HCT116 (cell line): ENCODE results near the gene PEX11G. TPM values are rescaled to one million over a fixed set of nuclear protein-coding genes. Genes with fewer than 3 reads are reported as not detected.

ENCODE experiments used
- ATAC-seq: fragments of 200-7000 bp; cut with Tn5 transposase; 2 replicates; pipeline ENCODE4 v1.9.1; 2020; ENCODE audit warnings: mild to moderate bottlenecking, moderate library complexity
- BruUV-seq: library from RNA; stranded (reverse); fragments of 400-500 nt; replicated peaks from 2 replicates; lab custom pipeline; 2021; lab: Mats Ljungman, UMichigan
- CTCF ChIA-PET: fragments of 300-600 bp; sonication (Branson Sonifier 250); formaldehyde crosslinking; loops from one replicate; lab custom pipeline; 2021; ENCODE audit warnings: antibody characterized with exemption; lab: Charles Lee
- POLR2A ChIA-PET: fragments of 300-600, 350-600 bp; sonication (Branson Sonifier 250); formaldehyde crosslinking; loops from one replicate; lab custom pipeline; 2021; ENCODE audit warnings: antibody characterized with exemption; lab: Charles Lee
- RAD21 ChIA-PET, 2 experiments: fragments of 300-600 bp; sonication (Branson Sonifier 250); formaldehyde crosslinking; loops; one replicate each; lab custom pipeline; 2023; ENCODE audit warnings: low total read pairs in 2 of 2; ENCODE audit not compliant: uncharacterized antibody in 2 of 2, unreplicated experiment in 2 of 2, low non-redundant PET in 1 of 2; lab: Charles Lee
- DNase-seq: peaks from one replicate; pipeline ENCODE4 v3.0.0-alpha.2; 2010; ENCODE audit warnings: low read depth, low spot score
- H2AFZ ChIP-seq: fragments of 200-600 bp; shearing (Covaris generic), sonication (generic); 2 replicates; pipeline ENCODE4 v1.6.1; 2017; ENCODE audit warnings: low read depth, mixed run types, mixed read lengths, antibody characterized with exemption, low read length; ENCODE audit not compliant: poor library complexity, severe bottlenecking
- H3K27ac ChIP-seq: 2 replicates; pipeline ENCODE4 v1.5.1; 2012; ENCODE audit warnings: low read depth, low read length
- H3K27me3 ChIP-seq: fragments of 200-600 bp; sonication (generic); 2 replicates; pipeline ENCODE4 v1.6.1; 2016; ENCODE audit warnings: mixed run types, low read length, mixed read lengths; ENCODE audit not compliant: insufficient read depth
- H3K36me3 ChIP-seq, 2 experiments: fragments of 200-500 bp in 1 of 2; fragments of 200-600 bp in 1 of 2; sonication (Bioruptor generic) in 1 of 2; sonication (generic) in 1 of 2; 2 replicates each; pipeline versions ENCODE4 v1.5.1 to v1.6.1; 2014 to 2016; ENCODE audit warnings: low read length in 2 of 2, inconsistent platforms in 1 of 2, mixed read lengths in 1 of 2, mixed run types in 1 of 2; ENCODE audit not compliant: insufficient read depth in 2 of 2, control insufficient read depth in 1 of 2
- H3K4me1 ChIP-seq, 2 experiments: fragments of 200-600 bp in 1 of 2; sonication (generic) in 1 of 2; 2 replicates each; pipeline versions ENCODE4 v1.5.1 to v1.6.1; 2012 to 2017; ENCODE audit warnings: low read length in 2 of 2, inconsistent platforms in 1 of 2, mild to moderate bottlenecking in 1 of 2, mixed read lengths in 1 of 2, mixed run types in 1 of 2, moderate library complexity in 1 of 2; ENCODE audit not compliant: insufficient read depth in 2 of 2, control insufficient read depth in 1 of 2
- H3K4me2 ChIP-seq: fragments of 200-600 bp; sonication (generic); 2 replicates; pipeline ENCODE4 v1.6.1; 2017; ENCODE audit warnings: mixed run types, low read length, mixed read lengths
- H3K4me3 ChIP-seq, 2 experiments: fragments of 200-600 bp in 1 of 2; sonication (generic) in 1 of 2; replicated peaks in 1 of 2; 2 replicates each; pipeline ENCODE4 v1.5.1; 2011 to 2016; ENCODE audit warnings: low read length in 2 of 2, control low read depth in 1 of 2, low read depth in 1 of 2, mild to moderate bottlenecking in 1 of 2, mixed read lengths in 1 of 2, mixed run types in 1 of 2
- H3K79me2 ChIP-seq: fragments of 200-600 bp; sonication (generic); 2 replicates; pipeline ENCODE4 v1.6.1; 2017; ENCODE audit warnings: mild to moderate bottlenecking, mixed run types, low read length, moderate library complexity, mixed read lengths; ENCODE audit not compliant: insufficient read depth
- H3K9ac ChIP-seq: fragments of 200-600 bp; sonication (generic); 2 replicates; pipeline ENCODE4 v1.6.1; 2016; ENCODE audit warnings: low read length, mixed read lengths
- H3K9me2 ChIP-seq: fragments of 200-600 bp; sonication (generic), shearing (Covaris generic); 2 replicates; pipeline ENCODE4 v1.6.1; 2017; ENCODE audit warnings: mixed run types, mild to moderate bottlenecking, moderate library complexity; ENCODE audit not compliant: insufficient read depth
- H3K9me3 ChIP-seq, 2 experiments: fragments of 200-500 bp in 1 of 2; fragments of 200-600 bp in 1 of 2; sonication (Bioruptor generic) in 1 of 2; sonication (generic) in 1 of 2; 2 replicates each; pipeline ENCODE4 v1.6.1; 2014 to 2017; ENCODE audit warnings: low read length in 2 of 2, mixed read lengths in 2 of 2, inconsistent platforms in 1 of 2, low read depth in 1 of 2, mild to moderate bottlenecking in 1 of 2, mixed run types in 1 of 2, moderate library complexity in 1 of 2; ENCODE audit not compliant: control insufficient read depth in 1 of 2, insufficient read depth in 1 of 2
- H4K20me1 ChIP-seq: fragments of 200-600 bp; sonication (generic), shearing (Covaris generic); 2 replicates; pipeline ENCODE4 v1.6.1; 2017; ENCODE audit warnings: mixed run types, mild to moderate bottlenecking, moderate library complexity; ENCODE audit not compliant: insufficient read depth
- ELF1 ChIP-seq: IDR thresholded peaks from 2 replicates; pipeline ENCODE4 v1.6.1; 2012; ENCODE audit warnings: low read depth, borderline replicate concordance
- FOSL1 ChIP-seq: IDR thresholded peaks from 2 replicates; pipeline ENCODE4 v1.6.1; 2012; ENCODE audit warnings: low read depth
- JUND ChIP-seq: IDR thresholded peaks from 2 replicates; pipeline ENCODE4 v1.6.1; 2012
- POLR2A ChIP-seq: IDR thresholded peaks from 2 replicates; pipeline ENCODE4 v1.7.0; 2011; ENCODE audit warnings: borderline replicate concordance; ENCODE audit not compliant: insufficient read depth, insufficient read length; ENCODE audit errors: extremely low read depth
- SIN3A ChIP-seq: IDR thresholded peaks from 2 replicates; pipeline ENCODE4 v1.6.1; 2012; ENCODE audit warnings: low read depth
- ZFX ChIP-seq: fragments of 450-650 bp; IDR thresholded peaks from 2 replicates; pipeline ENCODE4 v1.6.1; 2017
- ZNF274 ChIP-seq: fragments of 200-500 bp; sonication (Bioruptor generic); IDR thresholded peaks from 2 replicates; pipeline ENCODE4 v1.6.1; 2014; ENCODE audit warnings: mild to moderate bottlenecking, low read depth, low read length, inconsistent platforms
- intact Hi-C: fragments of 100-400 bp; cut with micrococcal nuclease; formaldehyde crosslinking; loops from 2 replicates; pipeline ENCODE4 v1.10.0; 2022
- total RNA-seq: library from RNA; stranded (reverse); gene quantifications from one replicate; pipeline ENCODE4 v1.2.1, GENCODE V29; 2021; ENCODE audit not compliant: unreplicated experiment
- TF ChIP-seq, protein P1 (sequence below): IDR thresholded peaks from 2 replicates; pipeline ENCODE4 v1.6.1; 2012
- TF ChIP-seq, protein P2 (sequence below): IDR thresholded peaks from 2 replicates; pipeline ENCODE4 v1.6.1; 2011; ENCODE audit warnings: mild to moderate bottlenecking, low read length, moderate library complexity; ENCODE audit not compliant: insufficient replicate concordance; ENCODE audit errors: extremely low read depth

Gene PEX11G
- total RNA-seq, 1 experiment from 2014 or later: 6.4 TPM

DNA sequence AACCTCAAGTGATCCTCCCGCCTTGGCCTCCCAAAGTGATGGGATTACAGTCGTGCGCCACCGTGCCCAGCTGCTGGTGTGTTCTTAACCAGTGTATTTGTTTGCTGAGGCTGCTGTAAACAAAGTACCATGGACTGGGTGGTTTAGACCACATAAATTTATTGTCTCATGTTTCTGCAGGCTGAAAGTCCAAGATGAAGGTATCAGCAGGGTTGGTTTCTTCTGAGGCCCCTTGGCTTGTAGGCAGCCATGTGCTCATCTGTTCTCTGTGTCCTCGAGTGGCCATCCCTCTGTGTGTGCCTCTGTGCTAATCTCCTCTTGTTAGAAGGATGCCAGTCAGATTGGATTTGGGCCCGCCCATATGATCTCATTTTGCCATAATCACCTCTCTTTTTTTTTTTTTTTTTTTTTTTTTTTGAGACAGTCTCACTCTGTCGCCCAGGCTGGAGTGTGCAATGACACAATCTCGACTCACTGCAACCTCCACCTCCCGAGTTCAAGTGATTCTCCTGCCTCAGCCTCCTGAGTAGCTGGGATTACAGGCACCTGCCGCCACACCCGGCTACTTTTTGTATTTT lies 31.8 kb downstream of the PEX11G start:
- H3K27ac ChIP-seq: no peak overlapping the region
- H3K9ac ChIP-seq: no peak overlapping the region
- ChIA-PET POLR2A (no interaction called here), RAD21 (no interaction called here), CTCF (no interaction called here)
- H3K36me3 ChIP-seq: peaks cover 4 to 34% of the 10 kb centered on the region in 2 experiments
- peaks cover 0 to 19% of the 10 kb centered on the region in 2 experiments; a peak in 2 of 4 replicates for H3K4me1 ChIP-seq
- peaks cover 8% of the 10 kb centered on the region; the same call in 1 of the 2 replicates for H3K79me2 ChIP-seq
- H3K9me2 ChIP-seq: no peaks in the 10 kb centered on the region
- intact Hi-C loops: no loop called here
- DNase-seq: peak; percentile 18
- TF ChIP-seq ZNF274 (no peak), FOSL1 (peak; percentile 15; the same call in 1 of the 2 replicates)
- TF ChIP-seq, protein P1, sequence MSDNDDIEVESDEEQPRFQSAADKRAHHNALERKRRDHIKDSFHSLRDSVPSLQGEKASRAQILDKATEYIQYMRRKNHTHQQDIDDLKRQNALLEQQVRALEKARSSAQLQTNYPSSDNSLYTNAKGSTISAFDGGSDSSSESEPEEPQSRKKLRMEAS: peak; percentile 35; the same call in 1 of the 2 replicates
- peak overlapping the region; percentile 0; the same call in 1 of the 2 replicates for H3K4me2 ChIP-seq
- no peak overlapping the region for H2AFZ ChIP-seq
- peak; percentile 16; the same call in 1 of the 2 replicates for ATAC-seq
- H3K4me3 ChIP-seq: no peak overlapping the region
- peaks cover 0 to 17% of the 10 kb centered on the region in 2 experiments; a peak in 1 of 4 replicates for H3K9me3 ChIP-seq
- no peaks in the 10 kb centered on the region for H3K27me3 ChIP-seq
- BruUV-seq: no TSS peak
- H4K20me1 ChIP-seq: no peaks in the 10 kb centered on the region

DNA sequence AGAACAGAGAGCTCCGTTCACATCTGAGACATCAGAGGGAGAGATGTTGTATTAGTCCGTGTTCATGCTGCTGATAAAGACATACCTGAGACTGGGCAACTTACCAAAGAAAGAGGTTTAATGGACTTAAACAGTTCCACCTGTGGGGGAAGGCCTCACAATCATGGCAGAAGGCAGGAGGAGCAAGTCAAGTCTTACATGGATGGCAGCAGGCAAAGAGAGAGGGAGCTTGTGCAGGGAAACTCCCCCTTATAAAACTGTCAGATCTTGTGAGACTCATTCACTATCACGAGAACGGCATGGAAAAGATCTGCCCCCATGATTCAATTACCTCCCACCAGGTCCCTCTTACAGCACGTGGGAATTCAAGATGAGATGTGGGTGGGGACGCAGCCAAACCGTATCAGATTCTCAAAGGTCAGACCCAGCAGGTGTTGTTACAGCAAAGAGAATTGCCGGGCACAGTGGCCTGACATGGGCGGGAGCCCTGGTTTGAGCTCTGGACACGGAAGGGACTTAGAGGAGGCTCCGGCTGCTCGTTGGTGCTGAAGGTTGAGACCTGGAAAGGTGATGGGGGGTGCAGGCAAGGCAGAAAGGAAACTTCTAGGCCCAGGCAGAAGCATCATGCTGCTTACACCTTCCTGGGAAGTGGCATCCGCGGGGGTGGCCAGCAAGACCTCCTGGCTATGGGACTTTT lies 33.1 kb downstream of the PEX11G start:
- Histone ChIP-seq H3K36me3 (peaks cover 4 to 31% of the 10 kb centered on the region in 2 experiments), H3K4me2 (no peak overlapping the region)
- CTCF ChIA-PET: no interaction called here

More for the DNA sequence above, 33.1 kb downstream of the PEX11G start:
- no TSS peak for BruUV-seq
- ChIA-PET POLR2A (no interaction called here), RAD21 (no interaction called here)
- H3K9me3 ChIP-seq: peaks cover 0 to 17% of the 10 kb centered on the region in 2 experiments; a peak in 1 of 4 replicates
- no peaks in the 10 kb centered on the region for H4K20me1 ChIP-seq
- H3K79me2 ChIP-seq: peaks cover 8% of the 10 kb centered on the region; the same call in 1 of the 2 replicates
- DNase-seq (no peak), ATAC-seq (no peak)
- peaks cover 0 to 19% of the 10 kb centered on the region in 2 experiments; a peak in 2 of 4 replicates for H3K4me1 ChIP-seq
- TF ChIP-seq, protein P1: no peak
- TF ChIP-seq JUND (no peak), POLR2A (no peak), ZFX (no peak), ZNF274 (no peak), SIN3A (no peak), ELF1 (no peak), FOSL1 (no peak)
- TF ChIP-seq, protein P2, sequence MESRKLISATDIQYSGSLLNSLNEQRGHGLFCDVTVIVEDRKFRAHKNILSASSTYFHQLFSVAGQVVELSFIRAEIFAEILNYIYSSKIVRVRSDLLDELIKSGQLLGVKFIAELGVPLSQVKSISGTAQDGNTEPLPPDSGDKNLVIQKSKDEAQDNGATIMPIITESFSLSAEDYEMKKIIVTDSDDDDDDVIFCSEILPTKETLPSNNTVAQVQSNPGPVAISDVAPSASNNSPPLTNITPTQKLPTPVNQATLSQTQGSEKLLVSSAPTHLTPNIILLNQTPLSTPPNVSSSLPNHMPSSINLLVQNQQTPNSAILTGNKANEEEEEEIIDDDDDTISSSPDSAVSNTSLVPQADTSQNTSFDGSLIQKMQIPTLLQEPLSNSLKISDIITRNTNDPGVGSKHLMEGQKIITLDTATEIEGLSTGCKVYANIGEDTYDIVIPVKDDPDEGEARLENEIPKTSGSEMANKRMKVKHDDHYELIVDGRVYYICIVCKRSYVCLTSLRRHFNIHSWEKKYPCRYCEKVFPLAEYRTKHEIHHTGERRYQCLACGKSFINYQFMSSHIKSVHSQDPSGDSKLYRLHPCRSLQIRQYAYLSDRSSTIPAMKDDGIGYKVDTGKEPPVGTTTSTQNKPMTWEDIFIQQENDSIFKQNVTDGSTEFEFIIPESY: no peak
- H3K9me2 ChIP-seq: no peaks in the 10 kb centered on the region
- H3K9ac ChIP-seq: no peak overlapping the region
- no peak overlapping the region for H2AFZ ChIP-seq
- intact Hi-C loops: no loop called here
- no peak overlapping the region for H3K4me3 ChIP-seq
- no peaks in the 10 kb centered on the region for H3K27me3 ChIP-seq
- H3K27ac ChIP-seq: no peak overlapping the region
